ENCODE measurements around the gene ANO10. TPM values are rescaled to one million over a fixed set of nuclear protein-coding genes. Genes with fewer than 3 reads are reported as not detected.

Gene ANO10
- total RNA-seq, 2 donors from 2014 or later: 9.6 to 11.3 TPM

GRCh38 chr3:43326891-43327581 lies 294.8 kb downstream of the ANO10 start:
- Histone ChIP-seq H3K36me3 (no peaks in the 10 kb centered on the region), H3K4me3 (no peak overlapping the region), H3K27me3 (no peaks in the 10 kb centered on the region), H3K27ac (peak overlapping the region; percentile 58 to 61), H3K4me1 (peaks cover 0 to 36% of the 10 kb centered on the region in 2 donors), H3K9me3 (no peaks in the 10 kb centered on the region)
- TF ChIP-seq CTCF (IDR thresholded peaks at IDR 0.05): no peak
- DNase-seq (ENCODE audit: low spot score): no peak

- Histone ChIP-seq H3K9me3 (no peaks in the 10 kb centered on the region), H3K27me3 (no peaks in the 10 kb centered on the region), H3K27ac (no peak overlapping the region), H3K4me1 (peaks cover 0 to 52% of the 10 kb centered on the region in 2 donors), H3K4me3 (no peak overlapping the region), H3K36me3 (no peaks in the 10 kb centered on the region)
- no peak for DNase-seq (ENCODE audit: low spot score)
- no peak for TF ChIP-seq CTCF (IDR thresholded peaks at IDR 0.05)
These were observed 298.3 kb downstream of the ANO10 start for GRCh38 chr3:43323541-43323940.

GRCh38 chr3:43320288-43320687 lies 301.5 kb downstream of the ANO10 start:
- TF ChIP-seq CTCF (IDR thresholded peaks at IDR 0.05): no peak
- no peaks in the 10 kb centered on the region for H3K36me3 ChIP-seq
- H3K4me3 ChIP-seq: no peak overlapping the region
- DNase-seq (ENCODE audit: low spot score): no peak
- H3K27me3 ChIP-seq: no peaks in the 10 kb centered on the region
- H3K4me1 ChIP-seq: peaks cover 0 to 46% of the 10 kb centered on the region in 2 donors
- H3K27ac ChIP-seq: no peak overlapping the region
- H3K9me3 ChIP-seq: no peaks in the 10 kb centered on the region

- no peaks in the 10 kb centered on the region for H3K9me3 ChIP-seq
- H3K27ac ChIP-seq: no peak overlapping the region
- peaks cover 0 to 46% of the 10 kb centered on the region in 2 donors for H3K4me1 ChIP-seq
- no peak for TF ChIP-seq CTCF (IDR thresholded peaks at IDR 0.05)
- no peak overlapping the region for H3K4me3 ChIP-seq
- no peak for DNase-seq (ENCODE audit: low spot score)
- H3K36me3 ChIP-seq: no peaks in the 10 kb centered on the region
- no peaks in the 10 kb centered on the region for H3K27me3 ChIP-seq
These were observed 302.0 kb downstream of the ANO10 start for GRCh38 chr3:43319794-43320193.

- Histone ChIP-seq H3K27me3 (no peaks in the 10 kb centered on the region), H3K27ac (no peak overlapping the region), H3K4me3 (no peak overlapping the region), H3K36me3 (no peaks in the 10 kb centered on the region), H3K9me3 (no peaks in the 10 kb centered on the region), H3K4me1 (peaks cover 0 to 46% of the 10 kb centered on the region in 2 donors)
- TF ChIP-seq CTCF (IDR thresholded peaks at IDR 0.05): no peak
- DNase-seq (ENCODE audit: low spot score): no peak
These were observed 302.4 kb downstream of the ANO10 start for GRCh38 chr3:43319376-43319775.
